Upper lobe of left lung (tissue), 6 donors: ENCODE data around the gene EBF3. TPM values are rescaled to one million over a fixed set of nuclear protein-coding genes. Genes with fewer than 3 reads are reported as not detected.
"Not testable (repeated sequence)": the region's sequence is repeated elsewhere in the genome, so short reads cannot be mapped to it uniquely, and the experiment has no call there.

Experiments used
- ATAC-seq, 2 donors: fragments of 200-7000 bp; cut with Tn5 transposase; one replicate each; pipeline ENCODE4 v1.9.1; 2022; ENCODE audit warnings: mild to moderate bottlenecking in 2 of 2, moderate library complexity in 2 of 2; ENCODE audit not compliant: low FRiP score in 2 of 2
- DNase-seq, 2 donors: peaks; one replicate each; pipeline ENCODE4 v3.0.0-alpha.2; 2019 to 2020
- H3K27ac ChIP-seq, 4 donors: fragments of 200-600 bp; sonication (generic); one replicate each; pipeline ENCODE4 v1.5.1; 2016 to 2019
- H3K27me3 ChIP-seq, 4 donors: fragments of 200-600 bp; sonication (generic); one replicate each; pipeline ENCODE4 v1.5.1; 2017 to 2019
- H3K36me3 ChIP-seq, 4 donors: fragments of 200-600 bp; sonication (generic); one replicate each; pipeline ENCODE4 v1.5.1; 2016 to 2019
- H3K4me1 ChIP-seq, 4 donors: fragments of 200-600 bp; sonication (generic); one replicate each; pipeline ENCODE4 v1.5.1; 2018 to 2019
- H3K4me3 ChIP-seq, 4 donors: fragments of 200-600 bp; sonication (generic); one replicate each; pipeline ENCODE4 v1.5.1; 2017 to 2019; ENCODE audit warnings: mild to moderate bottlenecking in 2 of 4, moderate library complexity in 1 of 4
- H3K9me3 ChIP-seq, 4 donors: fragments of 200-600 bp; sonication (generic); one replicate each; pipeline ENCODE4 v1.5.1; 2018 to 2019
- EP300 ChIP-seq, 4 donors: sonication (generic); formaldehyde crosslinking; IDR thresholded peaks; one replicate each; pipeline ENCODE4 v1.5.1; 2017; ENCODE audit warnings: antibody characterized with exemption in 4 of 4, control low read depth in 2 of 4
- POLR2A ChIP-seq, 4 donors: fragments of 450-650 bp; IDR thresholded peaks; one replicate each; pipeline ENCODE4 v1.5.1; 2016 to 2017; ENCODE audit warnings: antibody characterized with exemption in 4 of 4, mild to moderate bottlenecking in 2 of 4
- POLR2AphosphoS5 ChIP-seq, 2 donors: sonication (generic); formaldehyde crosslinking; IDR thresholded peaks; one replicate each; pipeline ENCODE4 v1.5.1; 2017; ENCODE audit warnings: antibody characterized with exemption in 2 of 2
- WGBS, 2 donors: methylation state at CpG; one replicate each; pipeline ENCODE4 v1.1.5; 2017 to 2018; 5-methylcytosine and 5-hydroxymethylcytosine counted together
- total RNA-seq, 6 donors: library from RNA; depleted of rRNA in 4 of 6; stranded (reverse); fragments of >200 nt in 4 of 6; gene quantifications; one replicate each; pipeline versions ENCODE4 v1.1.0 to v1.2.1, GENCODE V29; 2016 to 2021
- TF ChIP-seq, protein P1 (sequence below), 6 experiments: fragments of 450-650 bp in 4 of 6; fragments of 200-600 bp in 2 of 6; sonication (generic) in 2 of 6; IDR thresholded peaks; one replicate each; pipeline ENCODE4 v1.5.1; 2016 to 2019; ENCODE audit warnings: antibody characterized with exemption in 6 of 6
- donor health status: DM: no; HTN: no; CAD: no; lungs with moderate emphysema.
- donor health status: DM: no; HTN: yes; CAD: no; lungs with severe emphysema.

The EBF3 gene
- total RNA-seq, 6 donors from 2014 or later, result 0.06 to 0.51 TPM; not detected in 4

DNA sequence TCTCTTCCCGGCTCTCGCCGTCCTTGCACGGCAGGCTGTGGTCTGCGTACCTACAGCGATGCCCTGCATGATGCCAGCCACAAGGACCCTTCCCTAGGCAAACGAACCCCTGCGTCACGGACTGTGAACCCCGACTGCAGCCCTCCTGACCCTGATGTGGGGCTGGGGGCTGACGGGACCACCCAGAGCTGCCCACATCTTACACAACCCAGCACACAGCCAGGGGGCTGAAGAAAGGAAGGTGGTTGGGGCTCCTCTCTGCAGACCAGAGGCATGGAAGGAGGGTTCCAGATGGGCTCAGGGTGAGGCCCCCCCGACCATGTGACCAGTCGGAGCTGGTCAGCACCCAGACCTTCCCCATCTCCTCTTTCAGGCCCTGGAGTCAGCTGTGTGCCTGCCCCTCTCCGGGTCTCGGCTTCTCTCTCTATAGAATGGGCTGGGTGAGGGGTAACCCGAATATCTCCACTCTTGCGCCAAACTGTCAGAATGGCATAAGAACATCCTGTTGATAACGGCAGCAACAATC, 41.4 kb downstream of the EBF3 start:
- WGBS, 2 donors, result 86 to 89% methylated on average over 6 to 18 of the region's 18 CpGs

DNA sequence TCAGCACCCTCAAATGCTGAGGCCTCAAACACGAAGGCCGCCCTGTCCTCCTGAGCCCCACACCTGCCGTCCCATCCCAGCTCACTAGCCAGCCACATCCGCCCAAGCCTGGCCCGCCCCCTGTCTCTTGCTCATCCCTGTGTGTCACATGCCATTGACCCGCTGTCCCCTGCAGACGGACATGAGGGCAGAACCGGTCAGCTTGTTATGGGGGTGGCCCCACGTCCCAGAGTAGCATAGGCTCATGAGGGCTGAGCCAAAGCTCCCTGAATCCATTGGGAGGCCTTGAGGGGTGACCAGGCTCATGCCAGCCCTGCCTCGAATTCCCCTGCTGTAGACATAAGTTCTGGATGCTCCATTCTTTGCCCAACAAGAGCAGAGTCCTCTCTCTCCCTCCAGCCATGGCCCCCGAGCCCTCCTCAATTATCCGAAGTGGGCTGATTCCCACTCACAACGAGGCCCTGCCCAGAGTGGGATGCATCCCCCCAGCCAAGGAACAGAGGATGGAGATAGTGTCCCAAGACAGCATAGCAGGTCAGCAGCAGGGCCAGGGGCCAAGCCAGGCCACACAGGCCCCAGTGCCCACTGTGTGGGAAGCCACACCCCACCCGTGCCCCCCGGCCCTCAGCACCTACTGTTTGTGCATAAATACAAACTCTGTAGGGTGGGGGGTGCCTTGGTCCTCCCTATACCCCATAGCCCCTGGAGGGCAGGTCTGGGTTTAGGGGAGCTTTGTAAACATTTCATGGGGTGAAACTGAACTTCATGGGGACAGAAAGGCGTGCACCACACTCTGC, 42.1 kb downstream of the EBF3 start:
- H3K27ac ChIP-seq, result no peak overlapping the region
- H3K9me3 ChIP-seq, result no peaks in the 10 kb centered on the region
- no peaks in the 10 kb centered on the region for H3K4me1 ChIP-seq
- 84 to 92% methylated on average over 8 to 14 of the region's 16 CpGs for WGBS, 2 donors
- no peaks in the 10 kb centered on the region for H3K27me3 ChIP-seq
- no peaks in the 10 kb centered on the region for H3K36me3 ChIP-seq
- DNase-seq, result no peak
- peak in 1 of 2 donors; percentile 11 for ATAC-seq
- TF ChIP-seq EP300 (IDR thresholded peaks at IDR 0.05) (no peak), POLR2AphosphoS5 (IDR thresholded peaks at IDR 0.05) (no peak), POLR2A (IDR thresholded peaks at IDR 0.05) (no peak)
- TF ChIP-seq, protein P1, sequence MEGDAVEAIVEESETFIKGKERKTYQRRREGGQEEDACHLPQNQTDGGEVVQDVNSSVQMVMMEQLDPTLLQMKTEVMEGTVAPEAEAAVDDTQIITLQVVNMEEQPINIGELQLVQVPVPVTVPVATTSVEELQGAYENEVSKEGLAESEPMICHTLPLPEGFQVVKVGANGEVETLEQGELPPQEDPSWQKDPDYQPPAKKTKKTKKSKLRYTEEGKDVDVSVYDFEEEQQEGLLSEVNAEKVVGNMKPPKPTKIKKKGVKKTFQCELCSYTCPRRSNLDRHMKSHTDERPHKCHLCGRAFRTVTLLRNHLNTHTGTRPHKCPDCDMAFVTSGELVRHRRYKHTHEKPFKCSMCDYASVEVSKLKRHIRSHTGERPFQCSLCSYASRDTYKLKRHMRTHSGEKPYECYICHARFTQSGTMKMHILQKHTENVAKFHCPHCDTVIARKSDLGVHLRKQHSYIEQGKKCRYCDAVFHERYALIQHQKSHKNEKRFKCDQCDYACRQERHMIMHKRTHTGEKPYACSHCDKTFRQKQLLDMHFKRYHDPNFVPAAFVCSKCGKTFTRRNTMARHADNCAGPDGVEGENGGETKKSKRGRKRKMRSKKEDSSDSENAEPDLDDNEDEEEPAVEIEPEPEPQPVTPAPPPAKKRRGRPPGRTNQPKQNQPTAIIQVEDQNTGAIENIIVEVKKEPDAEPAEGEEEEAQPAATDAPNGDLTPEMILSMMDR (IDR thresholded peaks at IDR 0.05), result no peak
- H3K4me3 ChIP-seq, result no peak overlapping the region

More for the DNA sequence above, 41.4 kb downstream of the EBF3 start:
- H3K9me3 ChIP-seq, result no peaks in the 10 kb centered on the region
- ATAC-seq, result no peak
- H3K27me3 ChIP-seq, result no peaks in the 10 kb centered on the region
- no peak for TF ChIP-seq EP300 (IDR thresholded peaks at IDR 0.05)
- TF ChIP-seq, protein P1 (IDR thresholded peaks at IDR 0.05), result no peak
- peak in 1 of 2 donors; percentile 41 for DNase-seq
- no peaks in the 10 kb centered on the region for H3K36me3 ChIP-seq
- H3K4me3 ChIP-seq, result no peak overlapping the region
- H3K4me1 ChIP-seq, result no peaks in the 10 kb centered on the region
- no peak overlapping the region for H3K27ac ChIP-seq

DNA sequence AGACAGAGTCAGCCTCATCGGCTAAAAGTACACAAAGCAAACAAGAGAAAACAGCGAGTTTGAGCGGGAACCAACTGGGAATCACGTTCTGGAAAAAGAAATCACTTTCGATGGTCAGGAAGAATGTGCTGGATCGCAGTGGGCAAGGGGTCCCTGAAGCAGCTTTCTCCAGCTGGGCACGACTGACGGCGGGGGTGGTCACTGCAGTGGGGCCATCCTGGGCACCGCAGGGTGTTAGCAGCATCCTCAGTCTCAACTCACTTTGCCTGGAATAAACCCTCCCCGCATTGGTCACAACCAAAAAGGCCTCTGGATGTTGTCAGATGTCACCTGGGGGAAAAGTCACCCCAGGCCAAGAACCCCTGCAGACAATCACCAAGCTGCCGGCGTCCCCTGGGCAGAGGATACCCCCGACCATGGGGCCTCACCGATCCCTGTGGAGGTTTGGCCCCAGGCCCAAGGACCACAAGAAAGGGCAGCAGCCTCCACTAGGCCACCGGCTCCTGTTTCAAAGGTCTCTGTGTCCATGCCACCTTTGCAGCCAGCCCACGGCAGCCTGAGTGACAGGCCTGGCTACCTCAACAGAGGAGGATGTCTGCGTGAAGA, 42.9 kb downstream of the EBF3 start:
- Histone ChIP-seq H3K36me3 (no peaks in the 10 kb centered on the region), H3K27me3 (no peaks in the 10 kb centered on the region), H3K4me3 (no peak overlapping the region), H3K4me1 (no peaks in the 10 kb centered on the region), H3K9me3 (no peaks in the 10 kb centered on the region), H3K27ac (no peak overlapping the region)
- WGBS, 2 donors, result 86 to 87% methylated on average over 11 to 18 of the region's 18 CpGs
- DNase-seq (no peak), ATAC-seq (peak in 1 of 2 donors; percentile 6)
- no peak for TF ChIP-seq POLR2A (IDR thresholded peaks at IDR 0.05)
- TF ChIP-seq, protein P1 (IDR thresholded peaks at IDR 0.05), result no peak
- no peak for TF ChIP-seq POLR2AphosphoS5 (IDR thresholded peaks at IDR 0.05)
- TF ChIP-seq EP300 (IDR thresholded peaks at IDR 0.05), result no peak

DNA sequence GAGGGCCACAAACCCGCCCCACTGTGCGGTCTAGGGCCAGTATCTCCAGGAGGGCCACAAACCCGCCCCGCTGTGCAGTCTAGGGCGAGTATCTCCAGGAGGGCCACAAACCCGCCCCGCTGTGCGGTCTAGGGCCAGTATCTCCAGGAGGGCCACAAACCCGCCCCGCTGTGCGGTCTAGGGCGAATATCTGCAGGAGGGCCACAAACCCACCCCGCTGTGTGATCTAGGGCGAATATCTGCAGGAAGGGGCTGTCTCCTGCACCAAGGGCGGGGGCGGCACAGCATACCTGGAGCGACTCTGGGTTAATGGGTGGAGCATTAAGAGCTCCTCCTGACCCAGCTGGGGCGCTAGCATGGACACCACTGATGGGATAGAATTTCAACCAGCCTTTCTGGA, 43.9 kb downstream of the EBF3 start:
- not testable (repeated sequence) for H3K27ac ChIP-seq, H3K36me3 ChIP-seq, H3K4me3 ChIP-seq, DNase-seq, H3K27me3 ChIP-seq, ATAC-seq, H3K4me1 ChIP-seq, H3K9me3 ChIP-seq
- WGBS, 2 donors, result 86 to 95% methylated on average over 3 to 11 of the region's 18 CpGs

DNA sequence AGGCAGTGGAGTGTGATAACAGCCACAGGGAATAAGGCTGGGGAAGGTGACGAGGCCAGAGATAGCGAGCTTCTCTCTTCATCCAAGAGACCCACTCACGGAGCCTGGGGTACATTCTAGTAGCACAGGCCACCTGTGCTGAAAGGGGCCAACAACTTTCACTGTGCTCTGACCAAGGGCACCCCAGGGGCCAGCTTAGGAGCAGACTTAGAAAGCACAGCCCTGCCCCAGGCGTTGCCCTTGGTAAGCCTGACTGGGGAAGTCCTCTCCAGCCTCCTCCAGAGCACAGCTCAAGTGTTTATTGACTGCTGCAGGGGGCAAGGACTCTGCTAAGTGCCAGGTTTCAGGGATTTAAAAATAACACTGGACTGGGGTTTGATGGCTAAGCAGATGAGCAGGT, 44.7 kb downstream of the EBF3 start:
- TF ChIP-seq POLR2A (IDR thresholded peaks at IDR 0.05) (no peak), POLR2AphosphoS5 (IDR thresholded peaks at IDR 0.05) (no peak), EP300 (IDR thresholded peaks at IDR 0.05) (no peak)
- TF ChIP-seq, protein P1 (IDR thresholded peaks at IDR 0.05), result no peak
- H3K4me3 ChIP-seq, result no peak overlapping the region
- no peak for DNase-seq
- 82 to 93% methylated on average over 3 to 4 of the region's 4 CpGs for WGBS, 2 donors
- no peaks in the 10 kb centered on the region for H3K27me3 ChIP-seq
- H3K9me3 ChIP-seq, result no peaks in the 10 kb centered on the region
- no peak for ATAC-seq
- H3K4me1 ChIP-seq, result no peaks in the 10 kb centered on the region
- H3K27ac ChIP-seq, result no peak overlapping the region
- H3K36me3 ChIP-seq, result no peaks in the 10 kb centered on the region
